NCI-H128 (cell line): Measurements from ENCODE around the gene RARRES2.

Source experiments
- DNase-seq: peaks from one replicate; lab custom pipeline; 2025; ENCODE audit not compliant: unreplicated experiment; lab: John Stamatoyannopoulos, UW

Gene RARRES2

GRCh38 chr7:150339409-150339809 lies 2.0 kb downstream of the RARRES2 start:
- no peak for DNase-seq

- DNase-seq, result no peak
These were observed 3.1 kb downstream of the RARRES2 start for GRCh38 chr7:150338166-150338829.

DNA sequence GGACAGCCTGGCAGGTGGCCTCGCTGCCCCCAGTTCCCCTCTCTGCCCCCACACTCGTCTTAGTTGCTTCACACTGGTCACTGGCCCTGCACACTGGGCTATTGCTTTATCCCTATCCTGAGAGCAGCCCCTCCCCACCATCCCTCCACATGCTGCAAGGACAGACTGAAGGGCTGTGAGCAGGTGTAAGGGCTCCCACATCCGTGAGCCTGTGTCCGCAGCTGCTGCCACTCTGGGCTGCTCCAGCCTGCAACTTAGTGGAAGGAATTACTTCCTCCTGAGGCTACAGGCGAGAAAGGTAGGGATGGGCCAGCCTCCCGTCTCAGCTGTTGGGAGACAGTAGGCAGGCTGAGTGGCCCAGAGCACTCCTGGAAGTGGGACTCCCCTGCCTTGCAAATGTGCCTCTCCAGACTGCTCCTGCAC lies 3.8 kb downstream of the RARRES2 start:
- no peak for DNase-seq

- DNase-seq, result no peak
These were observed 4.2 kb downstream of the RARRES2 start for GRCh38 chr7:150337179-150337578.

- DNase-seq, result no peak
These were observed 4.7 kb downstream of the RARRES2 start for GRCh38 chr7:150336746-150337145.

- no peak for DNase-seq
These were observed 5.7 kb downstream of the RARRES2 start for GRCh38 chr7:150335774-150336112.

- DNase-seq, result no peak
These were observed 6.2 kb downstream of the RARRES2 start for GRCh38 chr7:150335108-150335773.

GRCh38 chr7:150334108-150334507 lies 7.3 kb downstream of the RARRES2 start:
- DNase-seq, result no peak

DNA sequence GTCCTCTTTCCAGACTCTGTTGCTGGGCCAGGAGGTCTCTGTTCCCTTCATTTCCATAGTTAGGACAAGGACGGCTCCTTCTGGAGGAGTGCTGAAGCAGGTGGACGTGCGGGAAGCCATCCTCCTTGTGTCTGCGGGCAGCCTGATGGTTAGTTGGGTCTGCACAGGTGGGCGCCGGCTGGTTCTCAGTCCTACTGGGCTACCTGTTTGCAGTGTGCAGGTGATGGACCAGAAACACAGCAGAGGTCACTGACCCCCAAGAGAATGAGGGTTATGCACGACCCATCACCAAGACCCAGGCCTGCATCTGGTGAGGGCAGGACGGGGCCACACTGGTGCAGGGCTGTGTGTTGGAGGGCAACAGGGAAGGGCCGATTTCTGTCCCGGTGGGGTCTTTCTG lies 7.8 kb downstream of the RARRES2 start:
- no peak for DNase-seq

- no peak for DNase-seq
These were observed 8.4 kb downstream of the RARRES2 start for GRCh38 chr7:150332852-150333635.

GRCh38 chr7:150330211-150330885 lies 11.1 kb downstream of the RARRES2 start:
- DNase-seq, result no peak

DNA sequence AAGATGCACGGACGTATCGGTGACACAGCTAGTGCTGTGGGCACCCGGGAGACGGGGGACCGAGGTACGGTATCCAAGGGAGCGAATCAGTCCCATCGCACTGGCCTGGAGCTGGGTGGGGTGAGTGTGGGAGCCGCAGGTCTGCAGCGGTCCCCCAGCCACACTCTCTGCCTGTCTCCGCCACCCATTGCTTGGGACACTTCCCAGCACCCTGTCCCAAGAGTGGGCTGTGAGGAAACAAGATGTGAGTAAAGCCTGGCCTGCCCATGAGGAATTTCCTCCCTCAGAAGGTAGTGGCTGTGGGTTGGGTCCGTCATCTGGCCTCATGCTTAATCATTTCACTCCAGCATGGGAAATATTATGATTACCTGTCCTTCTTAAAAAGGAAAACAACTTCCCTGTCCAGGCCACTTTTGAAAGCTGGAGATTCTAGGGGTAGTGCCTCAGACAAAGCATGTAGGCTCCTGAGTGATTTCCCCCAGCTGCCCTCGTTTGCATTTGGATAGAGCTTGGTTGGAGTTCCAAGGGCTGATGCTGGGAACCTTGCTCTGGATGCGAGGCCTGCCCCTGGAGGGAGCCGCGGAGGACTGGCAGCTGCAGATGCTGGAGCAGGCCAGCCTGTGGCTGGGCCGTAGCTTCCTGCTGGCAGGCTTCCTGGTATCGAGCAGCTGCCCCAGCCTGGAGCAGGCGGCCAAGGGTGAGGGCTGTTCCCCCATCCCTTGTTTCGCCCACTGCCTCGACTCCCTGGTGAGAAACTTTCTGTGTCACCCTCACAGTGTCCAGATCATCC lies 11.9 kb downstream of the RARRES2 start:
- DNase-seq, result no peak

DNA sequence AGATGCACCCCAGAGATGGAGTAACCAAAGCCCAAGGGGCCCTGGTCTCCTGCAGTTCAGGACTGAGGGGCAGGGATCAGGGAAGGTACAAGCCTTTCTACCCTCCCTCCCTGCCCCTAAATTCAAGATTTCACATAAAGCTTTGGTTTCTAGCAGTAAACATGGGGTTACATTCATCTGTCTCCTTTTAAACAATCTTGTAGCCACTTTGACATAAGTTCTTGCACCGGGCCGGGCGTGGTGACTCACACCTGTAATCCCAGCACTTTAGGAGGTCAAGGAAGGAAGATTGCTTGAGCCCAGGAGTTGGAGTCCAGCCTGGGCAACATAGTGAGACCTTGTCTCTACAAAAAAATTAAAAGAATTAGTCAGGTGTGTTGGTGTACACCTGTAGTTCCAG lies 14.1 kb downstream of the RARRES2 start:
- no peak for DNase-seq

DNA sequence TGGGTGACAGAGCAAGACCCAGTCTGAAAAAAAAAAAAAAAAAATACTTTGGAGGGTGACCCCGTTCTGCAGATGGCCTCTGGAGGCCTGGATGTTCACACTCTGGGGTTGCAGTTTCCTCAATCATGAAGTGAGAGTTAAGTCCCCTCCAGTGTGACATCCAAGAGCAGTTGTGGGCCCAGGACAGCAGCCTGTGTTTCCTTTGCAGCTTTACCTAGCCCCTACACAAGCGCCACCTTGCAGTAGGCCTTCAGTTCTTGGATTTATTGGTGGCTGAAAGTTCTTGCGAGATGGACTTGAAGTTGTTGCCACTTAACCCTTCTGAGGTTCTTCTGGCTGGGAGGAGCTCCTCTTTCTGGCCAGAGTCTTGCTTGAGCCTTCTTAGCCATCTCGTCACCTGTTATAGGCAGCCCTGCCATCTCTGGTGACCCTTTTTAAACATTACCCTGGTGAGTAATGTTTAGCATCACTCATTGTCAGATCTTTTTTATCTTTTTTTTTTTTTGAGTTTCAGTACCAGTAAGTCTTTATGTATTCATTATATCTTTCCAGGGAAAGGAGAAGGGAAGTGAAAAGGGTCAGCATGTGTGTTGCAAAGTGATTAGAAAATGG lies 14.7 kb downstream of the RARRES2 start:
- no peak for DNase-seq

GRCh38 chr7:150325901-150326300 lies 15.5 kb downstream of the RARRES2 start:
- DNase-seq, result no peak

DNA sequence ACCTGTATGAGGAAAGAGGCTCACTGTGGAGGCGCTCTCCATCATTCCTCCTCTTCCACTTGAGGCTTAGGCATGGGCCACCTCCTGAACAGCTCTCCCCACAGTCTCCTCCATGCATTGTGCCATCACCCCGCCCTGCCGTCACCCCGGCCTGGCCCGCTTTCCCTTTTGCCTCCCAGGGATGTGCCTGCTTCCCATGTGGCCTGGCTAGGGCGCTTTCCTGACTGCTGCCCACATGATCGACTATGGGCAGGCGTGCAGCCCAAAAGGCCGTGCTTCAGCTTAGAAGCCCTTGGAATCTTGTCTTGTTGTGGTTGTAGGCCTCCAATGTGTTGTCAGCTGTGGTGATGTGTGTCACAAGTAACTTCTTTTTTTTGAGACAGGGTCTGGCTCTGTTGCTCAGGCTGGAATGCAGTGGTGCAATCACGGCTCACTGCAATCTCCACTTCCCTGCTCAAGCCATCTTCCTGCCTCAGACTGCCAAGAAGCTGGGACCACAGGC lies 16.3 kb downstream of the RARRES2 start:
- no peak for DNase-seq

- no peak for DNase-seq
These were observed 17.0 kb downstream of the RARRES2 start for GRCh38 chr7:150324373-150324961.

DNA sequence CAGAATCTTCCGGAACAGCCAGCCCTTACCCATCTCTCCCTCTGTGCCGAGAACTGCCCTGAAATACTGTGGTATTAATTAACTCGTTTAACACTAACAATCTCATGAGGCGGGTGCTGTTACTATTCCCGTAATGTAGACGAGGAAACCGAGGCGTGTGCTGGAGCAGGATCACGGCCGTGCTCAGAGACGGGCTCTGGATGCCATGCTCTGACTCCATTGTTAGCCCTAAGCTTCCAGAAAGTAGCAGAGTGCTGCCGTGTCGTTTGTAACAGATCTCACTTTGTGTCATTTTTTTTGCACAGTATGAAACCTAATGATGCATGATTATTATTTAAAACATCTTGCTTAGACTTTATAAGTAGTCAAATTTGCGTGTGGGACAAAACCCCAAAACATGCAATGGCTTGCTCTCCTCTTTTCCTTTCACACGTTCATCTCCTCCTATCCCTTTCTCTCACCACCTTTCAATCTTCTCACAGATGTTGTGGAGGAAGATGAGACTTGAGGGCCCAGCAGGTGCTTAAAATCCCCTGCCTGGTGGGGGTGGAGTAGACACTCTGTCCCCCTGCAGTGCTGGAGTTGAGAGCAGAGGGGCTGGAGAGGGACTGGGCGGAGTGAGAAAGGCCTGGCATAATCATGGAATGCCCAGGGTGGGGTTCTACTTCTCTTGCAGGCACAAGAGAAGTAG lies 17.6 kb downstream of the RARRES2 start:
- DNase-seq, result no peak
